CD4-positive, alpha-beta T cell (primary cell): ENCODE data around the gene SCIN. TPM values are rescaled to one million over a fixed set of nuclear protein-coding genes. Genes with fewer than 3 reads are reported as not detected.

ENCODE experiments used
- ATAC-seq: fragments of 200-7000 bp; cut with Tn5 transposase; one replicate; pipeline ENCODE4 v1.10.0; 2022; ENCODE audit warnings: mild to moderate bottlenecking; ENCODE audit not compliant: poor library complexity
- CTCF ChIA-PET: fragments of 350-600 bp; sonication (Branson Sonifier 250); formaldehyde crosslinking; loops from one replicate; lab custom pipeline; 2021; ENCODE audit warnings: antibody characterized with exemption, inconsistent platforms; lab: Charles Lee
- POLR2A ChIA-PET: fragments of 350-600 bp; sonication (Branson Sonifier 250); formaldehyde crosslinking; loops from one replicate; lab custom pipeline; 2021; ENCODE audit warnings: antibody characterized with exemption, inconsistent platforms; lab: Charles Lee
- DNase-seq, 14 experiments: peaks; one replicate each; pipeline ENCODE4 v3.0.0-alpha.2; 2013 to 2020; ENCODE audit warnings: mixed read lengths in 2 of 14
- H3K27ac ChIP-seq, 2 donors: one replicate each; pipeline versions ENCODE4 v1.5.1 to v1.7.0; 2013; ENCODE audit warnings: low read length in 2 of 2, low read depth in 1 of 2, mild to moderate bottlenecking in 1 of 2
- H3K27me3 ChIP-seq, 2 experiments: 1 replicate in 1 of 2; 2 replicates in 1 of 2; pipeline versions ENCODE4 v1.6.1 to v1.7.0; 2013; ENCODE audit warnings: low read length in 2 of 2, control low read depth in 1 of 2, mild to moderate bottlenecking in 1 of 2, moderate library complexity in 1 of 2; ENCODE audit not compliant: insufficient read depth in 2 of 2, control insufficient read depth in 1 of 2
- H3K36me3 ChIP-seq: one replicate; pipeline ENCODE4 v1.6.1; 2013; ENCODE audit warnings: low read length, control low read depth; ENCODE audit not compliant: insufficient read depth
- H3K4me1 ChIP-seq: one replicate; pipeline ENCODE4 v1.6.1; 2013; ENCODE audit warnings: low read length, control low read depth; ENCODE audit not compliant: insufficient read depth
- H3K4me3 ChIP-seq: one replicate; pipeline ENCODE4 v1.5.1; 2013; ENCODE audit warnings: mild to moderate bottlenecking, low read length, moderate library complexity
- H3K9me3 ChIP-seq, 2 experiments: 1 replicate in 1 of 2; 2 replicates in 1 of 2; pipeline versions ENCODE4 v1.6.1 to v1.7.0; 2013; ENCODE audit warnings: low read length in 2 of 2, mild to moderate bottlenecking in 2 of 2, control low read depth in 1 of 2, moderate library complexity in 1 of 2; ENCODE audit not compliant: control insufficient read depth in 1 of 2, insufficient read depth in 1 of 2
- H3K27ac Mint-ChIP-seq: one replicate; pipeline ENCODE4 v1.8.0; 2020; ENCODE audit warnings: mixed read lengths
- H3K27me3 Mint-ChIP-seq: one replicate; pipeline ENCODE4 v1.8.0; 2021; ENCODE audit warnings: mixed read lengths
- H3K36me3 Mint-ChIP-seq: one replicate; pipeline ENCODE4 v1.8.0; 2021; ENCODE audit warnings: low read depth, mixed read lengths
- H3K4me1 Mint-ChIP-seq: one replicate; pipeline ENCODE4 v1.8.0; 2021; ENCODE audit warnings: low read depth, mixed read lengths
- H3K4me3 Mint-ChIP-seq: one replicate; pipeline ENCODE4 v1.8.0; 2020; ENCODE audit warnings: mild to moderate bottlenecking, mixed read lengths
- H3K9me3 Mint-ChIP-seq: one replicate; pipeline ENCODE4 v1.8.0; 2020; ENCODE audit warnings: mixed read lengths
- CTCF ChIP-seq: fragments of 200-600 bp; IDR thresholded peaks from one replicate; pipeline ENCODE4 v1.8.0; 2022; ENCODE audit warnings: antibody characterized with exemption, mild to moderate bottlenecking
- intact Hi-C, 2 experiments: fragments of 100-400 bp; cut with DNase I in 1 of 2; cut with micrococcal nuclease in 1 of 2; formaldehyde crosslinking; loops; one replicate each; pipeline versions ENCODE4 v1.15.1 to v1.9.0; 2023 to 2025; cut with DNase I, micrococcal nuclease
- total RNA-seq, 174 experiments: library from RNA in 2 of 174; stranded (reverse) in 2 of 174; gene quantifications; one replicate each; pipeline ENCODE4 v1.2.3 and lab custom pipeline; 2021 to 2026

The SCIN gene
- total RNA-seq, 2 experiments from 2014 or later: 0.08 TPM; not detected in 1

GRCh38 chr7:12539681-12540080, 30.8 kb upstream of the SCIN start:
- no peak for ATAC-seq
- Histone ChIP-seq H3K27ac (no peak overlapping the region), H3K27me3 (peaks cover 0 to 2% of the 10 kb centered on the region in 2 experiments), H3K9me3 (peaks cover 0 to 3% of the 10 kb centered on the region in 2 experiments), H3K36me3 (no peaks in the 10 kb centered on the region), H3K4me1 (no peaks in the 10 kb centered on the region), H3K4me3 (no peak overlapping the region)
- Mint-ChIP-seq H3K4me1 (no peaks in the 10 kb centered on the region), H3K36me3 (no peaks in the 10 kb centered on the region), H3K4me3 (no peak overlapping the region), H3K27me3 (peaks cover 12% of the 10 kb centered on the region), H3K9me3 (no peaks in the 10 kb centered on the region), H3K27ac (no peak overlapping the region)
- intact Hi-C loops: no loop called here
- no peak for TF ChIP-seq CTCF
- POLR2A ChIA-PET: no interaction called here
- CTCF ChIA-PET: interaction anchor here (1.7 kb wide), 1 partner anchor 15 kb away, joined by 5 read pairs; no protein-coding TSS in a partner anchor
- no peak for DNase-seq

GRCh38 chr7:12540850-12541249, 29.7 kb upstream of the SCIN start:
- no peak overlapping the region for H3K27ac Mint-ChIP-seq
- ATAC-seq (no peak), DNase-seq (no peak)
- no peaks in the 10 kb centered on the region for H3K4me1 ChIP-seq
- H3K36me3 Mint-ChIP-seq: no peaks in the 10 kb centered on the region
- no peak overlapping the region for H3K27ac ChIP-seq
- H3K4me3 Mint-ChIP-seq: no peak overlapping the region
- peaks cover under 1% of the 10 kb centered on the region for H3K27me3 Mint-ChIP-seq
- no peaks in the 10 kb centered on the region for H3K36me3 ChIP-seq
- TF ChIP-seq CTCF: no peak
- intact Hi-C loops: no loop called here
- POLR2A ChIA-PET: no interaction called here
- H3K9me3 ChIP-seq: peaks cover 0 to 3% of the 10 kb centered on the region in 2 experiments
- no peaks in the 10 kb centered on the region for H3K4me1 Mint-ChIP-seq
- CTCF ChIA-PET: interaction anchor here (1.7 kb wide), 1 partner anchor 16 kb away, joined by 5 read pairs; no protein-coding TSS in a partner anchor
- H3K27me3 ChIP-seq: peaks cover 0 to 2% of the 10 kb centered on the region in 2 experiments
- H3K9me3 Mint-ChIP-seq: no peaks in the 10 kb centered on the region
- no peak overlapping the region for H3K4me3 ChIP-seq

- no peak for TF ChIP-seq CTCF
- DNase-seq: no peak
- Histone ChIP-seq H3K4me1 (no peaks in the 10 kb centered on the region), H3K4me3 (no peak overlapping the region), H3K27me3 (no peaks in the 10 kb centered on the region), H3K27ac (no peak overlapping the region), H3K9me3 (no peaks in the 10 kb centered on the region), H3K36me3 (no peaks in the 10 kb centered on the region)
- Mint-ChIP-seq H3K9me3 (no peaks in the 10 kb centered on the region), H3K36me3 (no peaks in the 10 kb centered on the region), H3K27ac (no peak overlapping the region), H3K27me3 (no peaks in the 10 kb centered on the region), H3K4me1 (no peaks in the 10 kb centered on the region), H3K4me3 (no peak overlapping the region)
- ChIA-PET CTCF (no interaction called here), POLR2A (no interaction called here)
- no peak for ATAC-seq
- intact Hi-C loops: no loop called here
Measured at GRCh38 chr7:12543586-12543985, 26.9 kb upstream of the SCIN start.
